Mononuclear cell (primary cell): ENCODE measurements around the gene ZNF423. TPM values are rescaled to one million over a fixed set of nuclear protein-coding genes. Genes with fewer than 3 reads are reported as not detected.

ENCODE experiments used
- H3K27me3 ChIP-seq: 2 replicates; pipeline ENCODE4 v1.6.0; 2011; ENCODE audit warnings: low read length, control low read depth; ENCODE audit not compliant: insufficient read depth
- H3K4me1 ChIP-seq: 2 replicates; pipeline ENCODE4 v1.5.1; 2011; ENCODE audit warnings: mild to moderate bottlenecking, low read length, control low read depth; ENCODE audit not compliant: insufficient read depth
- H3K4me3 ChIP-seq: 2 replicates; pipeline ENCODE4 v1.5.1; 2011; ENCODE audit warnings: mild to moderate bottlenecking, low read length, moderate library complexity
- H3K9me3 ChIP-seq: 2 replicates; pipeline ENCODE4 v1.5.1; 2011; ENCODE audit warnings: low read depth, mild to moderate bottlenecking, control low read depth, low read length
- total RNA-seq: library from RNA; depleted of rRNA; stranded (reverse); fragments of >200 nt; gene quantifications from one replicate; pipeline ENCODE4 v1.2.3, GENCODE V29; 2012

ZNF423 gene
- total RNA-seq, 1 donor, result under 0.01 TPM

DNA sequence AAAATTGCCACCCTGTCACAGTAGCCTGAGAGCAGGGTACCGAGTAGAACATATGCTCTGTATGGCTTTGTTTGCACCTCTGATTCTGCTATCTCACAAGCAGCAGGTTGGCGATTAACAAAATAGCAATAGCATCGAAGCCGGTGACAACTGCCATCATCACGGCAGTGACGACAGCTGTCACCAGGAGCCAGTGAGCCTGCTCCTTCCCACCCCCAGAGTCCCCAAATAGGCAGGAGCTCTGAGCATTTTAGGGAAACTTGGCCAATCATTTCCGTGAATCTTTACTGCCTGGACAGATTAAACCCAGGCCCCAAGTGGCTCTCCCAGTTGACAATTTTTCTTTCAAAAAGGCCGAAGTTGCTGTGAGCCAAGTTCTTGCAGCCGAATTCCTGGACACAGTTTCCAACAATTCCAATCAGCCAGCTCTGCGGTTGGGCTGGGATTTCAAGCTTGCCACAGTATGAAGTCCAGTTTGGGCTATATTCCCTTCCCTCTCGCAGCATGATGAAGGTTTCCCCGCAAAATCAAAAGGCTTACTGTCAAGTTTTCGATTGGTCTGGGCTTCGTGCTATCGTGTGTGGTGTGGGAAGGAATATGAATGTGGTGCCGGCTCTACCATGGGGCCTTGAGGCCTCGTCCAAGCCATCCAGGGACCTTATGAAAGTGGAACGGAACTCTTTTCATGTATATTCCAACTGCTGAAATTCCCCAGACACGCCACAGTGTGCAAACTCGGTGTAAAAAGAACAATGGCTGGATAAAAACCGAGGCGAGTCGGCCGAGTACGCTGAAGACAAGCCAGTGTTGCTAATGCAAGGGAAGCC, 295.7 kb downstream of the ZNF423 start:
- H3K4me3 ChIP-seq, result no peak overlapping the region
- H3K9me3 ChIP-seq, result no peaks in the 10 kb centered on the region
- H3K27me3 ChIP-seq, result no peaks in the 10 kb centered on the region
- H3K4me1 ChIP-seq, result no peaks in the 10 kb centered on the region

DNA sequence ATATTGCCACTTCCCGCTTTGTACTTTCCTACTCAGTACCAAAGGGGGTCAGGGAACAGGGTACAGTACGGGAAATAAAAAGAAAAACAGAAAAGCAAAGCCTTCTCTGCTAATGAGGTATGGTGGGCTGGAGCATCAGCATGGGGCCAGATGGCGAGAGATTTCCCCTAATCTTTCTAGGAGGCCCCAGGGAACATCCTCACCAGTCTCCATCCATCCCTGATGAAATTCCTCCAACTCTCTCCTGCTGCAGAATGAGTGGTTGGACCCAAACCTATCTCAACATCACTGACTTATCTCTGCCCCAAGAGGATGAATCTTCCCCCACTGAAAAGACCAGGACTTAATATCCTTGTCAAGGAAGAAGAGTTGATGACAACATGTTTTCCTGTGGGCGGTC, 296.7 kb downstream of the ZNF423 start:
- H3K27me3 ChIP-seq, result no peaks in the 10 kb centered on the region
- H3K4me1 ChIP-seq, result no peaks in the 10 kb centered on the region
- no peaks in the 10 kb centered on the region for H3K9me3 ChIP-seq
- no peak overlapping the region for H3K4me3 ChIP-seq

GRCh38 chr16:49558451-49558850, 297.5 kb downstream of the ZNF423 start:
- no peaks in the 10 kb centered on the region for H3K27me3 ChIP-seq
- no peaks in the 10 kb centered on the region for H3K9me3 ChIP-seq
- no peak overlapping the region for H3K4me3 ChIP-seq
- no peaks in the 10 kb centered on the region for H3K4me1 ChIP-seq

- Histone ChIP-seq H3K4me3 (no peak overlapping the region), H3K27me3 (no peaks in the 10 kb centered on the region), H3K4me1 (no peaks in the 10 kb centered on the region), H3K9me3 (no peaks in the 10 kb centered on the region)
These were observed 299.1 kb downstream of the ZNF423 start for GRCh38 chr16:49556606-49557446.

DNA sequence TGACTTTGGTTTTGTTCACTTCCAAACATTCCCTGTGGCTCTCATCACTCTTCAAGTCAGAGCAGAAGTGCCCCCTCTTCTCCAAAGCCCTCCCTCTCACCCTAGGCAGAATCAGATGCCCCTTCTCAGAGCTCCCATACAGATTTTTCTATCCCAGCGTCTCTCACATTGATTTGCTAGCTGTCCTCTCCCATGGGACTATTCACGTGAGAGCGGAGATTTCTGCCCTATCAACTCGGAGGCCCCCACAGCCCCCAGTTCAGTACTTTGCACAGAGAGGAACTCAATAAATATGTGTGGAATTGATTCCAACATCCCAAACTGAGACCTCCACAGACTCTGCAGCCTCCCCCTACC, 299.7 kb downstream of the ZNF423 start:
- no peaks in the 10 kb centered on the region for H3K9me3 ChIP-seq
- no peak overlapping the region for H3K4me3 ChIP-seq
- H3K4me1 ChIP-seq, result no peaks in the 10 kb centered on the region
- H3K27me3 ChIP-seq, result no peaks in the 10 kb centered on the region

DNA sequence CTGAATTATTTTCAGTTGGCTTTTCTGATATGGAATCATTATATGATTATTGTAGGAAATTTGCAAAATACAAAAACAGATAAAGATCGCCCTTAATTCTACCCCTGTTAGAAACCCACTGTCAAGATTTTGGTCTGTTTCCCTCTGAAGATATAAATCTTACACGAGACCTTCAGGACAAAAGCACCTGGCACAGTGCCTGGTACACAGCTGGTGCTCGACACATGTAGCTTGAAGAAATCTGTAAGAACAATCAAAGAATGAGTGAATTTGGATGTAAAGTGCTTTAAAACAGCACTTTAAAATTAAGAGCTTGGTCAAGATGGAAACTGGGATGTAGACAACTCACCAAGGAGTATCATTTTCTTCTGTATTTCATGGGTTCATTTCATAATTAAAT, 301.2 kb downstream of the ZNF423 start:
- H3K4me1 ChIP-seq, result no peaks in the 10 kb centered on the region
- no peaks in the 10 kb centered on the region for H3K9me3 ChIP-seq
- no peaks in the 10 kb centered on the region for H3K27me3 ChIP-seq
- no peak overlapping the region for H3K4me3 ChIP-seq

DNA sequence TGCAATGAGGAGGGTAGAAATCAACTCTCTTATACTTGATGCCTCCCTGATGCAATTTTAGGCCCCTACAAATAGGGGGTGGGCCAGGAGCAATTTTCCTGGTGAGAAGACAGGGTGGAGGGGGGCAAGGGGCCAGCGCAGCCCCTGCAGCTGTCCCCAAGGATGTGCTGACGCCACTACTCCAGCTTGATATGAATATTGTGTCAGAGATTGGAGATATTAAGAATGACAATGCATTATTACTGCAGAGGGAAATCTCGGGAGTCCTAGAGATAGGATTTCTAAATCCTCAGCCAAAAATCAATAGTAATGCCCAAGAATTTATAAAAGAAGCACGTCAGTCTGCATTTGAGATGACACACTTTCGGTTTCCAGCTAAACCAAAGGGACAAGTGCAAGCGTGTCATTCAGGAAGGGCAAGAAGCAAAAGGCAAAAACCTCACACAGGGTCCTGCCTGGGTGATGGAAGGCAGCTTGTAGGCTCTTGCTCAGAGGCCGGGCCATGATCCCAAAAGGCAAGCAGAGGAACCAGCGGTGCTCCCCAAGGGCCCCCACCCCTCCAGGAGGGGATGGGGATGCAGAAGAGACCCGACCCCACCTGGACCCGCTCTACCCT, 303.5 kb downstream of the ZNF423 start:
- Histone ChIP-seq H3K4me1 (no peaks in the 10 kb centered on the region), H3K9me3 (no peaks in the 10 kb centered on the region), H3K27me3 (no peaks in the 10 kb centered on the region), H3K4me3 (no peak overlapping the region)

GRCh38 chr16:49550666-49551065, 305.2 kb downstream of the ZNF423 start:
- Histone ChIP-seq H3K9me3 (no peaks in the 10 kb centered on the region), H3K27me3 (no peaks in the 10 kb centered on the region), H3K4me1 (no peaks in the 10 kb centered on the region), H3K4me3 (no peak overlapping the region)

DNA sequence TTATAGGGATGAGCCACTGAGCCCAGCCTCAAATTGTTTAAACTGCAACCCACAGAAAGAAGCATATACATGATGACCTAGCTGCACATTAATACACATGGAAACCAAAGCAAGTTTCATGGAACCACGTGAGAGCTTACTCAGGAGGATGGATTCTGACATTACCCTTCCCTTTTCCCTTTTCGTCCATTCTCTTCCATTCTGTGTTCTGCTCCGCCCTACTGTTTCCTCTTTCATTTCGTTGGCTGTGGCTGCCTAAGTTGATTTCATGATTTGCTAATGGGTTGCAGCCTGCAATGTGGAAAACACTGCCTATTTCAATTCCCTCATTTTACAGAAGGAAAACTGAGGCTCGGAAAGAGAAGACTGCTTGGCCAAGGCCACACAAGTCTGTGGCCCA, 305.8 kb downstream of the ZNF423 start:
- H3K4me1 ChIP-seq, result no peaks in the 10 kb centered on the region
- no peaks in the 10 kb centered on the region for H3K27me3 ChIP-seq
- no peak overlapping the region for H3K4me3 ChIP-seq
- H3K9me3 ChIP-seq, result no peaks in the 10 kb centered on the region

DNA sequence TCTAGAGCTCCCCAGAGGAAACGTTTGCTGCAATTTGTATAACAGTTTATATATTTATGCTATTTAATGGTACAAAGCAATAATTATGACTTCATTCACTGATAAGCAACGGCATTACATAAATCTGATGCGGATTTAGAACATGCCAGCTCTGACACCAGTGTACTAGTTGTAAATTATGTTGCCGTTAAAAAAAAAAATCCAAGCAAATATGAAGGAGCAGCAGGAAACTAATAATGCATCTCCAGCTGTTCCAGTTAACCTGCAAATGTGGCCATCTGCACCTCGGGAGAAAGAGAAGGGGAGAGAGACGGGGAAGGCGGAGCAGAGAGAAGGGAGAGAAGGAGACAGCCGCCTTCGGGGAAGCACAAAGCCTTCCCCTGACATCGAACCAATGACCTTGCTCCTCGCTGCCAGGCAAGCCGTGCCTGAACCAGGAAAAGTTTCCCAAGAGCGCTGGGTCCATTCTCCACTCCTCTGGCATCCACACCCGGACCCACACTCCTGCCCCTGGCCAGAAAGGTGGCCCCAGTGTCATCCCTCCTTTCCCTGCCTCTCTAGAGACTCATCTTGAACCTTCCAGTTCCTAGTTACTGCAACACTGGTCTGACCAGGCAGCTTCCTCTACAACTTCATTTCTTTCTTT, 307.5 kb downstream of the ZNF423 start:
- H3K27me3 ChIP-seq, result no peaks in the 10 kb centered on the region
- no peaks in the 10 kb centered on the region for H3K9me3 ChIP-seq
- H3K4me3 ChIP-seq, result no peak overlapping the region
- H3K4me1 ChIP-seq, result no peaks in the 10 kb centered on the region

DNA sequence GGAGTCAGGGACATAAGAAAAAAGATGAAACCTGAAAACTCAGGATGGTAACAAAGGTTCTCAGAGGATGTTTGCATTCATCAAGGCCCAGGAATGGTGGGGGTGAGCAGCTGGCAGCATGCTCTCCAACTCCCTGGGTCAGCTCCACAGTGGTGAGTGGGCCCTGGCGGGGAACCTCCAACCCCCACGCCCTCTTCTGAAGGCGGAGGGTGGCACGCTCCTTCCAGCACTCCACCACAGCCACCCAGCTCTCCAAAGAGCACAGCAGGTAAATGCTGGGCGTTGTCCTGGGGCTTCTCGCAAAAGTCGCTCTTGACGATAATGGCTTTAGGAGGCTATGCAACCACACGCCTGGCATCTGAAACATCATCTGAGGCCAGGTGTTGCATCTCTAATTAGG, 308.5 kb downstream of the ZNF423 start:
- Histone ChIP-seq H3K4me3 (no peak overlapping the region), H3K27me3 (no peaks in the 10 kb centered on the region), H3K9me3 (no peaks in the 10 kb centered on the region), H3K4me1 (no peaks in the 10 kb centered on the region)

- no peaks in the 10 kb centered on the region for H3K4me1 ChIP-seq
- H3K27me3 ChIP-seq, result no peaks in the 10 kb centered on the region
- no peaks in the 10 kb centered on the region for H3K9me3 ChIP-seq
- no peak overlapping the region for H3K4me3 ChIP-seq
These were observed 309.2 kb downstream of the ZNF423 start for GRCh38 chr16:49546735-49547134.

DNA sequence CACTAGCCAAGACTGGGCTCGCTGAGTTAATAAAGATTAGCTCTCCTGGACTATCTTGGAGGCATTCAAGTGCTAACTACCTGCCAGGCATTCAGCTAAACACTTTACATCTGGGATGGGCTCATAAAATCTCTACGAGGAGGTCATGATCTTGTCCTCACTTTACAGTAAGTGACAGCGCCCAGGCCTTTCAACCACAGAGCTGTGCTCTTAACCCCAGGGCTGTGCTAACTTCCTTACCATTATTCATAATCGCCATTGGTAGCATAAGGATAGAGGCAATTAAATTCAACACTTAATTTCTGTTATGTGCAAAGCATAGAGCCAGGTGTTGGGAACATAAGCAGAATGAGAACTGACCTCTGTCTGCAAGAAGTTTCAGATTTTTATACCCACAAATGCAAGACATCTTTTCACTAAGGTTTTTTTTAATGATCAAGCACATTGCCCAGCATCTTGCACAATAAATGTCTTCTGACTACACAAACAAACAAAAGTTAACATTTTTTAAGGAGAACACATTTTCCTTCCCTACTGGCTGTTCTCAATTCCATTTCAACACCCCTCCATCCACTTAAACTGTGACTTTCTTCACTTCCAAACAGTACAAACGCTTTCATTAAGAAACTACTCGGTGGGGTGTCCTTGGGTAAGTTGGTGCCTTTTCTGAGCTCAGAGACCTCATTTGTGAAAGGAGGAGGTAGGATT, 310.0 kb downstream of the ZNF423 start:
- no peaks in the 10 kb centered on the region for H3K4me1 ChIP-seq
- H3K4me3 ChIP-seq, result no peak overlapping the region
- H3K27me3 ChIP-seq, result no peaks in the 10 kb centered on the region
- no peaks in the 10 kb centered on the region for H3K9me3 ChIP-seq

GRCh38 chr16:49545243-49545642, 310.7 kb downstream of the ZNF423 start:
- Histone ChIP-seq H3K27me3 (no peaks in the 10 kb centered on the region), H3K9me3 (no peaks in the 10 kb centered on the region), H3K4me3 (no peak overlapping the region), H3K4me1 (no peaks in the 10 kb centered on the region)
